Pancreas (tissue), 10 donors: ENCODE data around the gene RER1. TPM values are rescaled to one million over a fixed set of nuclear protein-coding genes. Genes with fewer than 3 reads are reported as not detected.

Source experiments
- ATAC-seq, 4 donors: fragments of 200-7000 bp; cut with Tn5 transposase; one replicate each; pipeline versions ENCODE4 v1.8.0 to v1.9.1; 2020; ENCODE audit warnings: mild to moderate bottlenecking in 4 of 4, moderate library complexity in 4 of 4
- DNase-seq, 6 donors: peaks; one replicate each; pipeline ENCODE4 v3.0.0-alpha.2; 2020
- FAIRE-seq: peaks from 2 replicates; lab custom pipeline; 2012; peaks lifted over from hg19 to GRCh38; lab: Jason Lieb, UNC
- H3K27ac ChIP-seq, 4 donors: fragments of 200-600 bp; sonication (generic); 1 replicate in 3 of 4; 2 replicates in 1 of 4; pipeline versions ENCODE4 v1.5.0 to v1.8.0; 2020
- H3K27me3 ChIP-seq, 4 donors: fragments of 200-600 bp; one replicate each; pipeline ENCODE4 v1.8.0; 2021
- H3K36me3 ChIP-seq, 3 donors: fragments of 200-600 bp; sonication (generic) in 1 of 3; one replicate each; pipeline versions ENCODE4 v1.5.0 to v1.8.0; 2020 to 2021
- H3K4me1 ChIP-seq, 3 donors: fragments of 200-600 bp; one replicate each; pipeline ENCODE4 v1.8.0; 2021
- H3K4me3 ChIP-seq, 4 donors: fragments of 200-600 bp; sonication (generic) in 2 of 4; one replicate each; pipeline versions ENCODE4 v1.5.0 to v1.8.0; 2020 to 2021
- H3K9me3 ChIP-seq, 4 donors: fragments of 200-600 bp; one replicate each; pipeline ENCODE4 v1.8.0; 2021
- WGBS, 2 donors: extraction: QIAGEN DNeasy Blood & Tissue Kit; methylation state at CpG; one replicate each; pipeline ENCODE4 v1.1.7; 2013; 5-methylcytosine and 5-hydroxymethylcytosine counted together
- intact Hi-C, 3 donors: fragments of 100-400 bp; cut with DNase I; formaldehyde crosslinking; loops; one replicate each; pipeline versions ENCODE4 v1.11.1 to v1.14.2; 2022
- polyA plus RNA-seq, 2 donors: library from polyadenylated mRNA; stranded (reverse); fragments of 200-250 nt; gene quantifications; one replicate each; pipeline ENCODE4 v1.2.3, GENCODE V29; 2013
- total RNA-seq, 6 donors: library from RNA; stranded (reverse); fragmentation: NEBNext Ultra II Directional in 4 of 6; extraction: Animal tissue kit (Norgen Biotek cat#: 25700) in 4 of 6; gene quantifications; one replicate each; pipeline versions ENCODE4 v1.2.1 to v1.2.4, GENCODE V29; 2021 to 2023
- TF ChIP-seq, protein P1 (sequence below), 4 donors: fragments of 200-600 bp; sonication (generic) in 3 of 4; IDR thresholded peaks; one replicate each; pipeline versions ENCODE4 v1.5.0 to v1.8.0; 2021; ENCODE audit warnings: antibody characterized with exemption in 4 of 4
- donor health status: healthy with polysubstance abuse.
- donor health status: DM: no; HTN: no; CAD: no; lungs with moderate emphysema.
- donor health status: DM: no; HTN: no; CAD: no.
- donor health status: control.
- donor health status: control.
- donor health status: Bipolar disorder and iron deficiency.
- donor health status: DM: yes; HTN: yes; CAD: no.
- donor health status: DM: no; HTN: no; CAD: no.
- donor health status: DM: no; HTN: no; CAD: no.
- donor health status: DM: yes; HTN: yes; CAD: no.

Gene RER1
- total and polyA plus RNA-seq, 8 donors: 54.8 to 84.2 (median 70.6) TPM

DNA sequence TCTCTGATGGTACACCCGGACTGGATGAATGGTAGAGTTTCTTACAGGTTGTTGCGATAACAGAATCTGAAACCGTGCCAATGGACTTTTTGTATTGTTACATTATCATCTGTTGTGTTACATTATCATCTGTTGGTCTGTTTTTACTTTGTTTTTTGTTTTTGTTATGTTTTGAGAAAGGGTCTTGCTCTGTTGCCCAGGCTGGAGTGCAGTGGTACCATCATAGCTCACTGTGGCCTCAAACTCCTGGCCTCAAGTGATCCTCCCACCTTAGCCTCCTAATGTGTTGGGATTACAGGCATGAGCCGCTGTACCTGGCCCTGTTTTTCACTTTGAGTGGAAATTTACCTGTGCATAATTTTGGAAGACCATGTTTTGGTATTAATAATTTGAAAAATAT is 30.9 kb downstream of the RER1 start:
- 77 to 79% methylated on average over 4 of the region's 4 CpGs for WGBS, 2 donors
- Histone ChIP-seq H3K27ac (no peak overlapping the region), H3K27me3 (peaks cover 0 to 4% (median 0%) of the 10 kb centered on the region in 4 donors), H3K9me3 (no peaks in the 10 kb centered on the region), H3K4me3 (no peak overlapping the region), H3K4me1 (no peaks in the 10 kb centered on the region), H3K36me3 (no peaks in the 10 kb centered on the region)
- TF ChIP-seq, protein P1, sequence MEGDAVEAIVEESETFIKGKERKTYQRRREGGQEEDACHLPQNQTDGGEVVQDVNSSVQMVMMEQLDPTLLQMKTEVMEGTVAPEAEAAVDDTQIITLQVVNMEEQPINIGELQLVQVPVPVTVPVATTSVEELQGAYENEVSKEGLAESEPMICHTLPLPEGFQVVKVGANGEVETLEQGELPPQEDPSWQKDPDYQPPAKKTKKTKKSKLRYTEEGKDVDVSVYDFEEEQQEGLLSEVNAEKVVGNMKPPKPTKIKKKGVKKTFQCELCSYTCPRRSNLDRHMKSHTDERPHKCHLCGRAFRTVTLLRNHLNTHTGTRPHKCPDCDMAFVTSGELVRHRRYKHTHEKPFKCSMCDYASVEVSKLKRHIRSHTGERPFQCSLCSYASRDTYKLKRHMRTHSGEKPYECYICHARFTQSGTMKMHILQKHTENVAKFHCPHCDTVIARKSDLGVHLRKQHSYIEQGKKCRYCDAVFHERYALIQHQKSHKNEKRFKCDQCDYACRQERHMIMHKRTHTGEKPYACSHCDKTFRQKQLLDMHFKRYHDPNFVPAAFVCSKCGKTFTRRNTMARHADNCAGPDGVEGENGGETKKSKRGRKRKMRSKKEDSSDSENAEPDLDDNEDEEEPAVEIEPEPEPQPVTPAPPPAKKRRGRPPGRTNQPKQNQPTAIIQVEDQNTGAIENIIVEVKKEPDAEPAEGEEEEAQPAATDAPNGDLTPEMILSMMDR (IDR thresholded peaks at IDR 0.05): no peak
- ATAC-seq: no peak
- DNase-seq: no peak
- no peak for FAIRE-seq
- intact Hi-C loops: loop anchor here in 1 of 3 donors (10.0 kb wide), 1 partner anchor 212 kb away; the partner anchor contains the start of gene MMEL1

GRCh38 chr1:2425892-2426291 is 34.3 kb downstream of the RER1 start:
- TF ChIP-seq, protein P1 (IDR thresholded peaks at IDR 0.05): no peak
- DNase-seq (no peak), FAIRE-seq (no peak), ATAC-seq (no peak)
- no peaks in the 10 kb centered on the region for H3K9me3 ChIP-seq
- H3K27me3 ChIP-seq: no peaks in the 10 kb centered on the region
- 51 to 53% methylated on average over 11 of the region's 11 CpGs for WGBS, 2 donors
- no peaks in the 10 kb centered on the region for H3K4me1 ChIP-seq
- H3K36me3 ChIP-seq: no peaks in the 10 kb centered on the region
- no peak overlapping the region for H3K4me3 ChIP-seq
- intact Hi-C loops: loop anchor here in 1 of 3 donors (10.0 kb wide), 1 partner anchor 209 kb away; the partner anchor contains the start of gene MMEL1
- H3K27ac ChIP-seq: no peak overlapping the region

GRCh38 chr1:2426540-2426939 is 34.9 kb downstream of the RER1 start:
- WGBS, 2 donors: 43 to 55% methylated on average over 16 to 18 of the region's 18 CpGs
- FAIRE-seq: no peak

GRCh38 chr1:2427051-2427450 is 35.4 kb downstream of the RER1 start:
- no peaks in the 10 kb centered on the region for H3K4me1 ChIP-seq
- H3K9me3 ChIP-seq: no peaks in the 10 kb centered on the region
- DNase-seq: no peak
- no peak for FAIRE-seq
- H3K27ac ChIP-seq: no peak overlapping the region
- 60 to 70% methylated on average over 18 of the region's 18 CpGs for WGBS, 2 donors
- no peak for ATAC-seq
- H3K36me3 ChIP-seq: no peaks in the 10 kb centered on the region
- intact Hi-C loops: loop anchor here in 1 of 3 donors (10.0 kb wide), 1 partner anchor 208 kb away; the partner anchor contains the start of gene MMEL1
- TF ChIP-seq, protein P1 (IDR thresholded peaks at IDR 0.05): no peak
- H3K4me3 ChIP-seq: no peak overlapping the region
- H3K27me3 ChIP-seq: no peaks in the 10 kb centered on the region

More at GRCh38 chr1:2426540-2426939, 34.9 kb downstream of the RER1 start:
- Histone ChIP-seq H3K36me3 (no peaks in the 10 kb centered on the region), H3K27me3 (no peaks in the 10 kb centered on the region), H3K27ac (no peak overlapping the region), H3K9me3 (no peaks in the 10 kb centered on the region), H3K4me3 (no peak overlapping the region), H3K4me1 (no peaks in the 10 kb centered on the region)
- intact Hi-C loops: loop anchor here in 1 of 3 donors (10.0 kb wide), 1 partner anchor 208 kb away; the partner anchor contains the start of gene MMEL1
- TF ChIP-seq, protein P1 (IDR thresholded peaks at IDR 0.05): no peak
- DNase-seq: no peak
- no peak for ATAC-seq

GRCh38 chr1:2427976-2428375 is 36.3 kb downstream of the RER1 start:
- DNase-seq (no peak), FAIRE-seq (no peak), ATAC-seq (no peak)
- H3K27ac ChIP-seq: no peak overlapping the region
- H3K4me3 ChIP-seq: no peak overlapping the region
- TF ChIP-seq, protein P1 (IDR thresholded peaks at IDR 0.05): no peak
- no peaks in the 10 kb centered on the region for H3K27me3 ChIP-seq
- H3K4me1 ChIP-seq: no peaks in the 10 kb centered on the region
- intact Hi-C loops: loop anchor here in 1 of 3 donors (10.0 kb wide), 1 partner anchor 207 kb away; the partner anchor contains the start of gene MMEL1
- WGBS, 2 donors: 64 to 81% methylated on average over 9 to 10 of the region's 10 CpGs
- H3K9me3 ChIP-seq: no peaks in the 10 kb centered on the region
- H3K36me3 ChIP-seq: no peaks in the 10 kb centered on the region
